NCI-H1694 (cell line): ENCODE data around the gene ATN1.

Experiments used
- DNase-seq: peaks from one replicate; lab custom pipeline; 2025; lab: John Stamatoyannopoulos, UW

Gene ATN1

DNA sequence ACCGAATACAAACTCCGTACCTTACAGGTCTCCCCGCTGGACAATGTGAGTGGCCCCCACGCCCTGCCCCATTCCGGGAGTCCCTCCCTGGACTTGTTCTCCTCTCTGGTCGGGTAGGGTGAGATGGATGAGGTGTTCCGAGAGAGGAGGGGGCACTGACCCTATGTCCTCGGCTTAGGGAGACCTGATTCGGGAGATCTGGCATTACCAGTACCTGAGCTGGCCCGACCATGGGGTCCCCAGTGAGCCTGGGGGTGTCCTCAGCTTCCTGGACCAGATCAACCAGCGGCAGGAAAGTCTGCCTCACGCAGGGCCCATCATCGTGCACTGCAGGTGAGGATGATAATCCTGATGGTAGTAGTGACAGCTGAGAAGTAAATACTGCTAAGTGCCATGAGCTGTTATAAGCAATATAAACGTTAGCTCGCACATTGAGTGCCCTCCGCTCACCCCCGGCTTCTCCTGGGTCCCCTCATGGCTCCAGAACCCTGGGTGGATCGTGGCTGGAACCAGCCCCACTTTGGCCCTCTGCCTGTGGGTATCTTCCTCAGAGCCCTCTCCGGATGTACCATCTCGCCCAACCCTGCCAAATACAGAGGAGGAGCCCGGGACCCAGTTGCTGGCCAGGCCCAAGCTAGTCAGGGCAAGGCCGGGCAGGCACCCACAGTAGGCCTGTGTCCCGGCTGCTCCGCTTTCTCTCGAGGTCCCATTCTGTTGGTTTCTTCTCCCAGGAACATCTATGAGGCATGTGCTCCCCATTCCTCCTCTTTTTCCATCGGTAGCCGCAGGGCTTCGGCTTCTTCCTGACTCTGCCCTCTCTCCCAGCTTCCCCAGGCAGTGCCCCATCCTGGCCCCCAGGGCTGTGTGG, 30.2 kb downstream of the ATN1 start:
- DNase-seq: no peak

DNA sequence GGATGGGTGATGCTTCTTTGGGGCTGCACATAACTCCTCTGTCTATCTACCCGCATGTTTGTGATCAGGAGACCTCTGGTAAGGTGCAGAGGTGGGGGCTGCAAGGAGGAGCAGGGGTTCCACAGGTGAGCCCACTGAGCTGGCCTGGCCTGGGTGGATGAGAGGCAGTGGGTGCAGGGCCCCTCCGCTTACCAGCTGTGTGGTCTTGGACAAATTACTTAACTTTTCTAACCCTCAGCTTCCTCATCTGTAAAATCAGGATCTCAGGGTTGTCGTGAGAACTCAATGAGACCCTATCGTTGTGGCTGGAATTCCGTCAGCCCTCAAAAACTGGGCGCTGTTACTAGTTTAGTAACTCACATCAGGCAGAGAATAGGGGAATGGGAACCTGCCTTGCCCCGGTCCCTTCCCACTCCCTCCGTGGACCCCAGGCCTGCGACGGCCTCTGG, 30.9 kb downstream of the ATN1 start:
- DNase-seq: no peak

DNA sequence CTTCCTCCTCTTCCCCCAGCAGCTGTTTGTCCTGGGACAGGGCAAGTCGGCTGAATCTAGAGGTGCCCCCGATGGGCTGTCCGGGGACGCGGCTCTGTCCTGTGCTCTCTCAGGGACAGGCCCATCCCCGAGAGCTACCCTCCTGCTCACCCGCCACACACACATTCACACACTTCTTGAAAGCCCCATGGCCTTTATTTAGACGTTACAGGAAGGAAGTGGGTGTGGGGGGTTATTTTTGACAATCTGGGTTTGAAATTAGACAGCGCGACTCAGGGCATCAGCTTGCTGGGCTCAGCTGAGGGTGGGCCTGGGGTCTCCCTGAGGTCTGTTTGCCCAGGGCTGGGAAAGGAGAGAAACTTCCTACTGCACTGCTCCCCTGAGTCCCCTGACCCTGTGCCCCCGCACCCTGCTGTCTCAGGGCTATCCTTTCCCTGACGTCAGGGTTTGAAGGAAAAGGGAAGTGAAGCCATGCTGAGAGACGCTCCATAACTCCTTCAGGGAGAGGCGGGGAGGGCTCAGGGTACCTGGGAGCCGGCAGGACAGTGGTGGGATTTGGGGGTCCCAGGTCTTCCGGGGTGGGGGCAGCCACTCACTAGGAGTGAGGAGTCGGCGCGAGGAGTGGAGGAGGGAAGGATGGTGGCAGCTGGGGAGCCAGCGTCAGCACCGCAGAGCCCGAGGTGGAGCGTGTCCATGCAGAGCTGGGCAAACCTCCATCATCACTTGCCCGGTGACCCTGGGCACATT, 31.5 kb downstream of the ATN1 start:
- no peak for DNase-seq

- no peak for DNase-seq
Observed at GRCh38 chr12:6959805-6960592, 32.2 kb downstream of the ATN1 start.

DNA sequence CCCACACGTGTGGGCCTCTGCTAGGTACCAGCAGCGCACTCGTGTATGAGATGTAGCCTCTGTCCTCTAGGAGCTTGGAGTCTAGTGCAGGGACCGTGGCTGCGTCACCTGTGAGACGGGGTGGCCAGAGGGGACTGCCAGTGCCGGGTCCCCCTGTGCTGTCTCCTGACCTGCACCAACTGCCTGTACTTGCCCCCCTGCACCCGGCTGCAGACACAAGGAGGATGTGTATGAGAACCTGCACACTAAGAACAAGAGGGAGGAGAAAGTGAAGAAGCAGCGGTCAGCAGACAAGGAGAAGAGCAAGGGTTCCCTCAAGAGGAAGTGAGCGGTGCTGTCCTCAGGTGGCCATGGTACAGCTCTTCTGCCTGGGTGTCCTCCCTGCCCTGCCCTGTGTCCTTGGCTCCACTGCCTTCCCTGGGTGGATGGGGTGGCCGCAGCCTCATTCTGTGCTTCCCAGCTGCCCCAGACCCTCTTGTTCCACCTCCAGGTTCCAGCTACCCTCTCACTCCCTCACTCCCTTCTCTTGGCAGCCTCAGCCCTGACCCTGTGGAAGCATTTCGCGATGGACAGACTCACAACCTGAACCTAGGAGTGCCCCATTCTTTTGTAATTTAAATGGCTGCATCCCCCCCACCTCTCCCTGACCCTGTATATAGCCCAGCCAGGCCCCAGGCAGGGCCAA, 33.0 kb downstream of the ATN1 start:
- DNase-seq: no peak

DNA sequence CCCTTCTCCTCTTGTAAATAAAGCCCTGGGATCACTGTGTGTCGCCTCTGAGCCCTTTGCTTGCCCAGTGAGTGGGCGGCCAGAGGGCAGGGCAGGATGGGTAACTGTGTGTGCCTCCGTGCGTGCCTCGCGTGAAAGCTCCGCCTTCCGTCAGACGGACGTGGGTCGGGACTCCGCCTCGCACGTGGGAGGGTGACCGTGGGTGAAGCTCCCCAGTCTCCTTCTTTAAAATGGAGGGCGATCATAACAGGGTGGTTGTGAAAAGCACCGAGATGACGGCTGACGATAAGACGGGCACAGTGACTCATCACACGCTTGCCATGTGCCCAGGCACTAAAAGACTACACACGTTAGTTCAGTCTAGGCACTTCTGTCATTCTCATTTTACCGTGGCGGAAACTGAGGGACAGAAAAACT, 33.5 kb downstream of the ATN1 start:
- no peak for DNase-seq

- peak; percentile 87 for DNase-seq
Observed at GRCh38 chr12:6961695-6962284, 34.0 kb downstream of the ATN1 start.

GRCh38 chr12:6962285-6963015, 34.7 kb downstream of the ATN1 start:
- DNase-seq: no peak

- DNase-seq: no peak
Observed at GRCh38 chr12:6963016-6963731, 35.4 kb downstream of the ATN1 start.

- no peak for DNase-seq
Observed at GRCh38 chr12:6963791-6964413, 36.1 kb downstream of the ATN1 start.

GRCh38 chr12:6964605-6965025, 36.9 kb downstream of the ATN1 start:
- no peak for DNase-seq

- peak; percentile 90 for DNase-seq
Observed at GRCh38 chr12:6965026-6965661, 37.4 kb downstream of the ATN1 start.

DNA sequence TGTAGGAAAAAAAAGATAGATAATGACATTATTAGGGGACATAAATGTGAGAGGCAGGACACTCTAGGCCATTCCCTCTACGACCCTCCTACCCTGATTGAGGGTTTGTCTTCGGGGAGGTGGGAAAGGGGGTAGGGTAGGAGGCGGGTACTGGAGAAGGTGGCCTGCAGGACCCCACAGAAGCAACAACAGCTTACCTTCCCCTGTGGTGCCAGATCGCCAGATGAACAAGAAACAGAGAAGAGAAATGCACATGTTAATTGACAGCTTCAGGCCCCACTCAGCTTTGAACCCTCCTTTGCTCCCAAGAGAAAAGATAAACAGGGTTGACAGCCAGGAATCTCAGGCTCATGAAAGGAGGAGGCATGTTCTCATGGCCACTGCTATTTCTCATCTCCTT, 38.0 kb downstream of the ATN1 start:
- no peak for DNase-seq

DNA sequence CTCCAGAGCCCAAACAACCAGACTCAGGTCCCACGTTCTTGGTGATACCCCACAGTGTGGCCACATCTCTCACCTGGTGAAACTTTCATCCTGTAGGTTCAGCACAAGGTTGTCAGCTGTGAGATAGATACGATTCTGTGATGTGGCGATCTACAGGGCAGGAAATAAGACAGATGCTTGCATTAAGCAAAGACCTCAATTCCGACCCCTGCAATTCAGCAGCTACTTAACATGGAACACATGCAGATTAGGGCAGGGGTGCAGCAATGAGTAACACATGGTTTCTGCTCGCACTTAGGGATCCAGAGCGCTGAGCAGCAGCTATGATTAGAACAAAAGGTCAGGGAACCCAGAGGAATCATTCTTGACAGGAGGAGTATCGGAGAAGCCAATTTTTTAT, 38.6 kb downstream of the ATN1 start:
- DNase-seq: no peak

DNA sequence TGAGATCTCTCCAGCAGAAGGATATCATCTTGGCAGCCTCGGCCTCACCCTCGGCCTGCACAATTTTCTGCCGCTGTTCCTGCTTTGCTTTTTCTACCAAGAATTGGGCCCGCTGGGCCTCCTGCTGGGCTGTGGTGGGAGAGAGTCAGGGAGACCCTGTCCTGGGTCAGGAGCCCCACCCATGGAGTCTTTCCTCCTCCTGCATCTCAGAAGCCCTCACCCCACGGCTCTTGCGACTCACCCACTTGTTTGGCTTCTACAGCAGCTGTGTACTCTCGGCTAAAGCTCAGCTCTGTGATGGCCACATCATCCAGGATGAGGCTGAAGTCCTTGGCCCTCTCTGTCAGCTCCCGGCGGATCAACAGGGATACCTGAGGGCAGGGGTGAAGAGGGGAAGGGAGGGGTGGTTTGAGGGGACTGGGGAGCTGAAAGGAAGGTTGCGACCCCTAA, 39.9 kb downstream of the ATN1 start:
- no peak for DNase-seq

- DNase-seq: no peak
Observed at GRCh38 chr12:6968426-6968825, 40.7 kb downstream of the ATN1 start.

- no peak for DNase-seq
Observed at GRCh38 chr12:6970096-6970527, 42.4 kb downstream of the ATN1 start.

DNA sequence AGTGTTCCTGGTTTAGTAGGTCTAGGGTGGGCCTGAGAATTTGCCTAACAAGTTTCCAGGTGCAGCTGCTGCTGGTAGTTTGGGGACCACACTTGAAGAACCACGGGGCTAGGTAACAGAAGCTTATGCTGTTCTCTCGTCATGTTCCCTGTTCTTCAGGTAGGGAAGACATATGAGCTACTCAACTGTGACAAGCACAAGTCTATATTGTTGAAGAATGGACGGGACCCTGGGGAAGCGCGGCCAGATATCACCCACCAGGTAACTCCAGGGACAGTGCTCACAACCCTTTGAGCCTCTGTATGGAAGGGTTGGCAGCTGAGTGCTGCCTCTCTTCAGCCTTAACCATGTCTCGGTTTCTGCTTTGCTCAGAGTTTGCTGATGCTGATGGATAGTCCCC, 46.4 kb downstream of the ATN1 start:
- no peak for DNase-seq
